ENCODE data around the gene TSPAN33. TPM values are rescaled to one million over a fixed set of nuclear protein-coding genes. Genes with fewer than 3 reads are reported as not detected.

TSPAN33 gene
- total and polyA plus RNA-seq, 2 experiments from 2014 or later = 0.76 TPM; not detected in 1

GRCh38 chr7:129149511-129149910 lies 5.0 kb downstream of the TSPAN33 start:
- Histone ChIP-seq H2AFZ (no peak overlapping the region), H3K4me2 (ENCODE audit: unreplicated experiment) (no peak overlapping the region), H3K9ac (no peak overlapping the region), H4K20me1 (ENCODE audit: insufficient read depth) (no peaks in the 10 kb centered on the region), H3F3A (ENCODE audit: insufficient read depth) (no peaks in the 10 kb centered on the region), H3K9me3 (ENCODE audit: low read depth) (no peaks in the 10 kb centered on the region), H3K27me3 (replicated peaks; ENCODE audit: insufficient read depth) (peaks cover 65% of the 10 kb centered on the region), H3K36me3 (ENCODE audit: low read depth) (no peaks in the 10 kb centered on the region), H3K27ac (no peak overlapping the region), H3K4me1 (ENCODE audit: insufficient read depth) (no peaks in the 10 kb centered on the region), H3K79me2 (ENCODE audit: insufficient read depth) (no peaks in the 10 kb centered on the region), H3K9me2 (ENCODE audit: insufficient read depth) (no peaks in the 10 kb centered on the region), H3K4me3 (no peak overlapping the region)
- no peak for DNase-seq
- in situ Hi-C loops (cut with MboI) = no loop called here
- no peak for TF ChIP-seq EZH2 (IDR thresholded peaks at IDR 0.05; ENCODE audit: insufficient read depth, poor library complexity, severe bottlenecking)
- 65 to 70% methylated on average over 8 of the region's 8 CpGs for WGBS, 2 experiments (ENCODE audit: low coverage in 1 of 2, low lambda C conversion rate in 2 of 2, missing lambda C conversion rate in 2 of 2)

- Histone ChIP-seq H3K4me2 (ENCODE audit: unreplicated experiment) (no peak overlapping the region), H3K4me1 (ENCODE audit: insufficient read depth) (no peaks in the 10 kb centered on the region), H3K27me3 (replicated peaks; ENCODE audit: insufficient read depth) (peaks cover 72% of the 10 kb centered on the region), H3F3A (ENCODE audit: insufficient read depth) (no peaks in the 10 kb centered on the region), H2AFZ (no peak overlapping the region), H3K36me3 (ENCODE audit: low read depth) (no peaks in the 10 kb centered on the region), H3K79me2 (ENCODE audit: insufficient read depth) (no peaks in the 10 kb centered on the region), H3K27ac (no peak overlapping the region), H3K9me3 (ENCODE audit: low read depth) (no peaks in the 10 kb centered on the region), H3K4me3 (no peak overlapping the region), H3K9ac (no peak overlapping the region), H3K9me2 (ENCODE audit: insufficient read depth) (no peaks in the 10 kb centered on the region), H4K20me1 (ENCODE audit: insufficient read depth) (no peaks in the 10 kb centered on the region)
- in situ Hi-C loops (cut with MboI) = no loop called here
- WGBS, 2 experiments (ENCODE audit: low coverage in 1 of 2, low lambda C conversion rate in 2 of 2, missing lambda C conversion rate in 2 of 2) = 56 to 62% methylated on average over 8 of the region's 8 CpGs
- TF ChIP-seq EZH2 (IDR thresholded peaks at IDR 0.05; ENCODE audit: insufficient read depth, poor library complexity, severe bottlenecking) (no peak), EZH2phosphoT487 (IDR thresholded peaks at IDR 0.05; ENCODE audit: insufficient read depth, low read depth) (no peak)
- no peak for DNase-seq
Observed at GRCh38 chr7:129150199-129150996, 5.9 kb downstream of the TSPAN33 start.

- in situ Hi-C loops (cut with MboI) = no loop called here
- H3K27me3 ChIP-seq (replicated peaks; ENCODE audit: insufficient read depth) = peaks cover 29% of the 10 kb centered on the region
Observed at GRCh38 chr7:129157651-129158050, 13.1 kb downstream of the TSPAN33 start.

GRCh38 chr7:129159539-129159938 lies 15.0 kb downstream of the TSPAN33 start:
- Histone ChIP-seq H3K9me2 (ENCODE audit: insufficient read depth) (no peaks in the 10 kb centered on the region), H3K36me3 (ENCODE audit: low read depth) (no peaks in the 10 kb centered on the region), H3K27ac (no peak overlapping the region), H2AFZ (no peak overlapping the region), H3K9ac (no peak overlapping the region), H3K79me2 (ENCODE audit: insufficient read depth) (no peaks in the 10 kb centered on the region), H3K4me1 (ENCODE audit: insufficient read depth) (no peaks in the 10 kb centered on the region), H3K27me3 (replicated peaks; ENCODE audit: insufficient read depth) (peaks cover 24% of the 10 kb centered on the region), H3K9me3 (ENCODE audit: low read depth) (no peaks in the 10 kb centered on the region), H4K20me1 (ENCODE audit: insufficient read depth) (no peaks in the 10 kb centered on the region), H3F3A (ENCODE audit: insufficient read depth) (no peaks in the 10 kb centered on the region), H3K4me2 (ENCODE audit: unreplicated experiment) (no peak overlapping the region), H3K4me3 (no peak overlapping the region)
- WGBS, 2 experiments (ENCODE audit: low coverage in 1 of 2, low lambda C conversion rate in 2 of 2, missing lambda C conversion rate in 2 of 2) = 80 to 84% methylated on average over 3 of the region's 3 CpGs
- no peak for DNase-seq
- in situ Hi-C loops (cut with MboI) = no loop called here
- TF ChIP-seq EZH2phosphoT487 (IDR thresholded peaks at IDR 0.05; ENCODE audit: insufficient read depth, low read depth) = no peak

More at GRCh38 chr7:129157651-129158050, 13.1 kb downstream of the TSPAN33 start:
- H3K9ac ChIP-seq = no peak overlapping the region
- H3K4me3 ChIP-seq = no peak overlapping the region
- H3K4me1 ChIP-seq (ENCODE audit: insufficient read depth) = no peaks in the 10 kb centered on the region
- H2AFZ ChIP-seq = no peak overlapping the region
- H4K20me1 ChIP-seq (ENCODE audit: insufficient read depth) = no peaks in the 10 kb centered on the region
- H3K9me3 ChIP-seq (ENCODE audit: low read depth) = no peaks in the 10 kb centered on the region
- no peak for DNase-seq
- WGBS, 2 experiments (ENCODE audit: low coverage in 1 of 2, low lambda C conversion rate in 2 of 2, missing lambda C conversion rate in 2 of 2) = 83% methylated on average over 9 of the region's 9 CpGs
- H3K4me2 ChIP-seq (ENCODE audit: unreplicated experiment) = no peak overlapping the region
- H3F3A ChIP-seq (ENCODE audit: insufficient read depth) = no peaks in the 10 kb centered on the region
- H3K36me3 ChIP-seq (ENCODE audit: low read depth) = no peaks in the 10 kb centered on the region
- H3K9me2 ChIP-seq (ENCODE audit: insufficient read depth) = no peaks in the 10 kb centered on the region
- H3K79me2 ChIP-seq (ENCODE audit: insufficient read depth) = no peaks in the 10 kb centered on the region
- TF ChIP-seq EZH2phosphoT487 (IDR thresholded peaks at IDR 0.05; ENCODE audit: insufficient read depth, low read depth) = no peak
- no peak for TF ChIP-seq EZH2 (IDR thresholded peaks at IDR 0.05; ENCODE audit: insufficient read depth, poor library complexity, severe bottlenecking)
- no peak overlapping the region for H3K27ac ChIP-seq

All from GM23248 (cell line).